Panc1 (cell line): Measurements from ENCODE around the gene FER1L5. TPM values are rescaled to one million over a fixed set of nuclear protein-coding genes. Genes with fewer than 3 reads are reported as not detected.

Source experiments
- ATAC-seq: fragments of 200-7000 bp; cut with Tn5 transposase; 2 replicates; pipeline ENCODE4 v1.9.1; 2020; ENCODE audit warnings: mild to moderate bottlenecking, moderate library complexity
- BruUV-seq: library from RNA; stranded (reverse); fragments of 400-500 nt; replicated peaks from 2 replicates; lab custom pipeline; 2021; lab: Mats Ljungman, UMichigan
- CTCF ChIA-PET: fragments of 300-600 bp; sonication (Branson Sonifier 250); formaldehyde crosslinking; loops from one replicate; lab custom pipeline; 2022; ENCODE audit warnings: antibody characterized with exemption; lab: Charles Lee
- POLR2A ChIA-PET: fragments of 300-600 bp; sonication (Branson Sonifier 250); formaldehyde crosslinking; loops from one replicate; lab custom pipeline; 2022; ENCODE audit warnings: antibody characterized with exemption; lab: Charles Lee
- DNase-seq: peaks from one replicate; pipeline ENCODE4 v3.0.0-alpha.2; 2010; ENCODE audit warnings: low read depth, low spot score
- H3K27ac ChIP-seq: 2 replicates; pipeline ENCODE4 v1.5.1; 2011; ENCODE audit warnings: mild to moderate bottlenecking, low read length, inconsistent platforms
- H3K27me3 ChIP-seq: fragments of 200-500 bp; sonication (Bioruptor generic); 2 replicates; pipeline ENCODE4 v1.6.0; 2014; ENCODE audit warnings: low read length, inconsistent platforms; ENCODE audit not compliant: control insufficient read depth, insufficient read depth
- H3K36me3 ChIP-seq: fragments of 200-500 bp; sonication (Bioruptor generic); 2 replicates; pipeline ENCODE4 v1.5.1; 2014; ENCODE audit warnings: inconsistent platforms, mild to moderate bottlenecking, low read length, moderate library complexity; ENCODE audit not compliant: control insufficient read depth, insufficient read depth
- H3K4me1 ChIP-seq: 2 replicates; pipeline ENCODE4 v1.5.1; 2011; ENCODE audit warnings: inconsistent platforms, mild to moderate bottlenecking, low read length, moderate library complexity; ENCODE audit not compliant: control insufficient read depth, insufficient read depth
- H3K4me3 ChIP-seq, 2 experiments: 2 replicates each; pipeline ENCODE4 v1.5.1; 2011 to 2012; ENCODE audit warnings: low read depth in 2 of 2, low read length in 2 of 2, mild to moderate bottlenecking in 2 of 2, inconsistent platforms in 1 of 2, moderate library complexity in 1 of 2
- H3K9me3 ChIP-seq: fragments of 200-500 bp; sonication (Bioruptor generic); 2 replicates; pipeline ENCODE4 v1.5.1; 2014; ENCODE audit warnings: low read depth, mild to moderate bottlenecking, inconsistent platforms, low read length, moderate library complexity; ENCODE audit not compliant: control insufficient read depth, insufficient read depth
- CTCF ChIP-seq: fragments of 450-650 bp; IDR thresholded peaks from 2 replicates; pipeline ENCODE4 v1.5.1; 2017; ENCODE audit warnings: mild to moderate bottlenecking
- POLR2AphosphoS5 ChIP-seq: IDR thresholded peaks from 2 replicates; pipeline ENCODE4 v1.6.1; 2012; ENCODE audit warnings: mild to moderate bottlenecking, low read depth, low read length, moderate library complexity
- REST ChIP-seq, 2 experiments: IDR thresholded peaks; 2 replicates each; pipeline ENCODE4 v1.6.1; 2011 to 2012; ENCODE audit warnings: low read depth in 2 of 2, control low read depth in 1 of 2, low read length in 1 of 2, mild to moderate bottlenecking in 1 of 2, moderate library complexity in 1 of 2; ENCODE audit not compliant: insufficient read depth in 1 of 2
- SIN3A ChIP-seq: IDR thresholded peaks from 2 replicates; pipeline ENCODE4 v1.6.1; 2012; ENCODE audit warnings: low read depth, mild to moderate bottlenecking, low read length, moderate library complexity, borderline replicate concordance; ENCODE audit not compliant: insufficient read depth
- TCF7L2 ChIP-seq: IDR thresholded peaks from 2 replicates; pipeline ENCODE4 v1.6.1; 2011; ENCODE audit warnings: mild to moderate bottlenecking, low read depth, low read length, inconsistent platforms
- in situ Hi-C: cut with HindIII; loops from 2 replicates; pipeline ENCODE4 v1.10.0; 2016; ENCODE audit warnings: low sequenced_read_pairs, low pct_unique_long_range_greater_than_20kb
- intact Hi-C: fragments of 100-400 bp; cut with micrococcal nuclease; formaldehyde crosslinking; loops from one replicate; pipeline ENCODE4 v1.10.0; 2022; ENCODE audit not compliant: unreplicated experiment
- total RNA-seq: library from RNA; stranded (reverse); gene quantifications from one replicate; pipeline ENCODE4 v1.2.1, GENCODE V29; 2021; ENCODE audit not compliant: unreplicated experiment

The FER1L5 gene
- total RNA-seq, 1 experiment from 2014 or later = not detected

GRCh38 chr2:96680561-96681141 is 38.1 kb downstream of the FER1L5 start:
- TF ChIP-seq REST (IDR thresholded peaks at IDR 0.05; ENCODE audit: insufficient read depth in 1 of 2, low read depth in 2 of 2, low read length in 1 of 2) = no peak
- no peak for TF ChIP-seq SIN3A
- TF ChIP-seq POLR2AphosphoS5 = no peak
- no peak for TF ChIP-seq CTCF
- TF ChIP-seq TCF7L2 = no peak
- in situ Hi-C loops = no loop called here
- H3K27ac ChIP-seq = no peak overlapping the region
- BruUV-seq = no TSS peak
- H3K4me1 ChIP-seq = peaks cover 13% of the 10 kb centered on the region
- no peaks in the 10 kb centered on the region for H3K36me3 ChIP-seq
- ATAC-seq (no peak), DNase-seq (no peak)
- ChIA-PET POLR2A (no interaction called here), CTCF (no interaction called here)
- H3K4me3 ChIP-seq = no peak overlapping the region
- H3K9me3 ChIP-seq = no peaks in the 10 kb centered on the region
- no peaks in the 10 kb centered on the region; the same call in 1 of the 2 replicates for H3K27me3 ChIP-seq
- intact Hi-C loops = no loop called here

GRCh38 chr2:96681540-96681939 is 39.0 kb downstream of the FER1L5 start:
- POLR2A ChIA-PET = no interaction called here
- no peak for TF ChIP-seq SIN3A
- TF ChIP-seq REST (IDR thresholded peaks at IDR 0.05; ENCODE audit: insufficient read depth in 1 of 2, low read depth in 2 of 2, low read length in 1 of 2) = no peak
- TF ChIP-seq TCF7L2 = no peak
- no peak for TF ChIP-seq POLR2AphosphoS5
- TF ChIP-seq CTCF = no peak
- intact Hi-C loops = no loop called here
- no peaks in the 10 kb centered on the region; the same call in 1 of the 2 replicates for H3K27me3 ChIP-seq
- no TSS peak for BruUV-seq
- H3K36me3 ChIP-seq = no peaks in the 10 kb centered on the region
- CTCF ChIA-PET = no interaction called here
- no peak overlapping the region for H3K27ac ChIP-seq
- H3K4me3 ChIP-seq = no peak overlapping the region
- in situ Hi-C loops = no loop called here
- ATAC-seq (no peak), DNase-seq (no peak)
- peaks cover 13% of the 10 kb centered on the region for H3K4me1 ChIP-seq
- H3K9me3 ChIP-seq = no peaks in the 10 kb centered on the region
